NK-92 treated with Interleukin-12 subunit alpha and Interleukin-12 subunit beta, amount 100 ng/mL, for 24 hours (cell line): ENCODE measurements around the gene CFAP46.
"Not testable (repeated sequence)": the region's sequence is repeated elsewhere in the genome, so short reads cannot be mapped to it uniquely, and the experiment has no call there.

Experiments used
- DNase-seq: peaks from one replicate; lab custom pipeline; 2025; lab: John Stamatoyannopoulos, UW

CFAP46 gene

DNA sequence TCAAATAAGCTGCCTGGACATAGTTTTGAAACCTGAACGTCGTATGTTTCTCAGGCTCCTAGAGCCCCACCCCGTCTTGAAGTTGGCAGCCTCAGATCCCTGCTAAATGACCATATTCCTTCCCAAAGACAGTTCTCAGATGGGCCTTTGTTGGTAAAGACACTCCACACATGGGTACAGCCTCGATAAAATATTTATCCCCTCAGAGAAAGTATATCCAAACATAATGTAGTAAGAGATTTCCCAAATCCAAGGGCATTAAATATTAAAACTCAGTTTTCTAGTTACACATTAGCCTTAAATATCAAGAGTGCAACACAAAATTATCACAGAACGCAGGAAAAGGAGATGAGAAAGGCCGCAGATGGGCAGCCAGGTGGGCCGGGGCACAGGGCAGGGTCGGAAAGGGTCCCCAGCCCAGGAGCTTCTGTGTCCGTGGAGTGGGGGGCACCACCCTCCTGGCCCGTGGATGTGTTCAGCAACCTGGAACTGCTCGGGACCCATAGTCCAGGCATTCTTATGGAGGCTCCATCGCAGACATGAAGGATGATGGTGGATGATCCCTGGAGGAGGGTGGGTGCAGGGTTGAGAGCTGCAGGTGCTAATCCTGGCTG, 1.5 kb upstream of the CFAP46 start:
- DNase-seq: no peak

GRCh38 chr10:132943058-132943790, 854 bp upstream of the CFAP46 start:
- no peak for DNase-seq

DNA sequence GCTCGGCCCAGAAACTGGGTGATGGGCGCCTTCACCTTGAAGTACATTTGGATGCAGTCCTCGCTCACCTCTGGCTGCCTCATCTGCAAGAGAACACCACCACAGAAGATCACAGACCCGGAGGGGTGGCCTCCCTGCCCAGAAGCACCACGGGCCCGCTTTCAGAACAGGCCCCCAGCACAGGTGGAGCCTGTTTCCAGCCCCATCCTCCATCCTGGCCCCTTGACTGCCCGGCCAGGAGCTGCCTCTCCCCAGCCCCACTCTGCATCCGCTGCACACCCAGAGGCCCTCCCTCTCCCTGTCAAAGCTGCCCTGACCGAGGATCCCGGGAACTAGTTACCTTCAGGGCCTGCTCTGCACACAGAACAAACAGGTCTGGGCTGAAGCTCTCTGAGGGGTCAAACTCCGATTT, 724 bp downstream of the CFAP46 start:
- no peak for DNase-seq

DNA sequence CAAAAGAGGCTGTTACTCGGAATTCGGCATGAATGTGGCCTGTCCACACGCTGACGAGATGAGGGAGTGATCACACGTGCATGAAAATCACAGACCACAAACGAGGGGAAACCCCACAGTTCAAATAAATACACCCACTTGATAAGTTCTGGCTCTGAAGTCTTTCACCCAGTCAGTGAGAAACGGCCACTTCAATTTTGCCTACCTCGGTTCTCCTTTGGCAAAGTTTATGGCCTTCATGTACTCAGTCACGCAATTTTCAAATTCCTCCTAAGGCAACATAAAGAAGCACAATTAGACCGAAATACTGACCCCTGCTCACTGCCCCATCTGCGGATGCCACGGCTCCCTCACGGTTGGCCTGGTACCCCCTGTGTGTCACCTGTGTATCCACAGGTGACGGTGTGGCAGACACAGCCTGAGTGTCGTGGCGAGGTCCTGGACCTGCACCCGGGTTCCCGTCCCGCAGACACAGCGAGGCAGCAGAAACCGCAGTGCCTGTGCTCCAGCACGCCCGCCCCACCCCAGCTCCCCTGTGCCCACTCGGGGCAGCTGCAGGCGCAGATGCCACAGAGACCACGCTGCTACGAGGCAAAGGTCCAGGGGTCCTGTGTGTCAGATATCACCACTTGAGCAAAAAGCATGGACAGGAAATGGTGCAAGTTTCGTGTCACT, 1.4 kb downstream of the CFAP46 start:
- DNase-seq: no peak

GRCh38 chr10:132939957-132940790, 2.2 kb downstream of the CFAP46 start:
- no peak for DNase-seq

GRCh38 chr10:132939378-132939955, 2.9 kb downstream of the CFAP46 start:
- DNase-seq: no peak

DNA sequence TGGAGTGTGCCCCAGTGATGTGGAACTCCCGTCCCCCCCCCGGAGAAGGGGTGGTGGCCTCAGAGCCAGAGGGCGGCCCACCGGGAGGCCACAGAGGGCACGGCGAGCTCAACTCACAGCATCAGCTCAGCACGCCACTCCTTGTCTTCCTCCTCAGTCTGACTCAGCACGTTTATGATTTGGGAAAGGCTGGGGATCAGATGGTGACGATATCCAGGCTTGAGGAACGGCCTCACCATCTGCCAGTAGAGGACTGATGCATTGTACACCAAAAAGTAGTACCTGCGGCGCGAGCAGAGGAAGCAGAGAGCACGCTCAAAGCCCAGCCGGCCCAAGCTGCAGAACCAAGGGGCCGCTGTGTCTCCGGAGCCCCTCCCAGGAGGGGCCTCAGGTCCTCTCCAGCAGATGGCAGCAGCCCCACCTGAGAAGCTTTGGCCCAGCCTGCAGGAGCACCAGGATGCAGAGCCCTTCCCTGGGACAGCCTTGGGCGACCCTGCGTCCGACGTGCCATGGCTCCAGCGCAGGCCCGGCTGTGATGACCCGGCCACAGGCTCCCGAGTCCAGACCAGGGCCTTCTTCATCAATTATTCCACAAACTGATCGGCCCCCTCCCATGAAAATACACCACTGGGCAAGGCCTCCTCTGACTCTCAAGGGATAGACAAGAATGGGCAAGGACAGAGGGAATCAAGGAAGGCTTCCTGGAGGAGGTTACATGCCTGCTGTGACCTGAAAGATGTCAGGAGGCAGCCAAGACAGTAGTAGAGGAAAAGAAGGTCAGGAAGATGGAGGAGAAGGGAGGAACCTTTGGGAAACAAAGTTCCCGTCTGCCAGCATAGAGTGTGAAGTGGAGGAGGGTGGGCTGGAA, 3.7 kb downstream of the CFAP46 start:
- DNase-seq: no peak

DNA sequence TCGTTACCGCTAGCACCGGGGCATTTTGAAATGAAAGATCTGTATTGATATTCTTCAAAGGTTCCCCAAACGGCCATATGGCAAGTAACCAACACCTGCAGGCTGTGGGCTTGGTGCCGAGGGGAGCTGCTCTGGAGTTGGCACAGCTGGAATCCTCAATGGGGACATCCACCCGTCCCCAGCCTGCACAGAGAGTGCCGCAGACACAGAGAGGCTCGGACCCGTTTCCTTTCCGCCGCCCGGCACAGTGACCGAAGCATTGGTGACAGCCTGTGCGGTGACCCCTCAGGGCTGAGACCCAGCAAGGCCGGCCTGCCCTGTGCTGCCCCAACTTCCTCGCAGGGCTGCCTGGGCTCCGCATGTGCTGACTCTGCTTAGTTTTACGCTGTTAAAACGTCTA, 4.5 kb downstream of the CFAP46 start:
- no peak for DNase-seq

DNA sequence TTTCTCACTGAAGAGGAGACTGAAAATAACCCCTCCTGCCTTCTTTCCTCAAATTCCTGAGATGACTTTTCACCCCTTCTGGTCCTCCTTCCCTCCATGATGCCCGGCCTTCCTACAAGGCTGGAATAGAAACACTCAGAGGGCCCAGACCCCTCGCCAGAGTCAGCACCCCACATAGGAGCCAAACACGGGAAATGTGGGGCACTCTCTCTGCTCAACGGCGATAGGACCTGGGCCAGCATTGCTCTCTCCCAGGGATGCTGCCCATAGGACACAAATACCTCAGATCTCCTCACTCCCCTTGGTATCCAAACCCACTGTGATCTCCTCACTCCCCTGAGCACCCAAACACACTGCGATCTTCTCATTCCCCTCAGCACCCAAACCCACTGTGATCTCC, 7.4 kb downstream of the CFAP46 start:
- DNase-seq: no peak

DNA sequence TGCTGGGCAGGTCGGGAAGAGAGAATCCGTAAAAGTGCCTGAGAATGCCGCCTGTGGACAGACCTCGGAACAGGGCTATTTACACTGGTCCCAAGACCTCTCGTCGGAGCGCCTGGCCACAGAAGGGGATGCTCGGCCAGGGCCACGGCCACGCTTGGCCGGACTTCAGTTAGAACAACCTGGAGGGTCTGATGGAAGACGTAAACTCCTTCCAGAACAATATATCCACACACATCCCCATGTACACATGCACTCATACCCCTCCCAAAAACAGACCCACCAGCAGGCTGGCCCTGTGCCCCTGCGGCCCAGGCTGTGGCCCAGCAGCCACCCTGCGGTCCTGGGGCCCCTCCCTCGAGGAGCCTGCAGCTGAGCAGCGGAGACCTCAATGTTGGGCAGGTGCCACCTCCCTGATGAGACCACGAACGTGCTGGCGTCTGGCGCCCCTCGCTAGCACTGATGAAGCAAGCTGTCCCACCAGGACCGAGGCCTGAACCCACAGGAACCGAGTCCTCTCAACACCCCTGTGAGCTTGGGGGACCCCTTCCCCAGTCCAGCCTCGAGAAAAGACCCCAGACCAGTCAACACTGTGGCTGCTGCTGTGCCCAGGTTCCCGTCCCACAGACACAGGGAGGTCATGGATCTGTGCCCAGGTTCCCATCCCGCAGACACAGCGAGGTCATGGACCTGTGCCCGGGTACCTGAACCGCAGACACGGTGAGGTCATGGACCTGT, 8.9 kb downstream of the CFAP46 start:
- DNase-seq: no peak

DNA sequence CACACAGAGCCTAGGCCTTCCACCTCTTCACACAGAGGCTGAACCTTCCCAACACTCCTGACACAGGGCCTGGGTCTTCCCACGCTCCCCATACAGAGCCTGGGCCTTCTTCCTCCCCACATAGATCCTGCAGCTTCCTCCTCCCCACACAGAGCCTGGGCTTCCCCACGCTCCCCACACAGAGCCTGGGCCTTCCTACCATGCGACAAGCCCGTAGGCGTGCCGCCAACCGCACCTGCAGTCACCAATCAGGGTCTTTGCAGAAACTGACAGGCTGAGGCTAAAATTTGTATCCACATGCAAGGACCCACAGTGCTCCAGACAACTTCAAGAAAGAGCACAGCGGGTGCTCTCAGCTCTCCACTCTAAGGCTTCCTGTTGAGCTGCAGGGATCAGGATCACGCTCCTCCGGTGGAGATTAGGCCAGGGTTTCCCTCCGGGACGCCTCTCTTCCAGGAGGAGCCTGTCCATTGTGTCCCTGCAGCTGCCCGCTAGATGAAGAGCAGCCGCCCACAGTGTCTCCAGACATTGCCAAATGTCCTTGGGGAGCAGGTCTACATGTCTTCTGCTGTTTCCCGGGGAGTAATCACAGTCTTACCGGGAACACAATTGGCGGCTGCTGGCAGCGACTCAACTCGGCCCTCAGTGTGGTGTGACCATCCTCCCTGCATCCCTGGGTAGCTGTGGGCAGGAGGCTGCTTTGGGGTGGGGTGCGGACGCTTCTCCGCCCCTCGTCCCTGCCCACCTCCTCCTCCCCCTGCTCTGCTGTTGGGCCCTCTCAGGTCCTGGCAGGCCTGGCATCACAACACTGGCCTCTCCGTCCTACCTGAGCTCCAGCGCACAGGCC, 9.7 kb downstream of the CFAP46 start:
- no peak for DNase-seq

GRCh38 chr10:132931258-132932250, 10.8 kb downstream of the CFAP46 start:
- not testable (repeated sequence) for DNase-seq

DNA sequence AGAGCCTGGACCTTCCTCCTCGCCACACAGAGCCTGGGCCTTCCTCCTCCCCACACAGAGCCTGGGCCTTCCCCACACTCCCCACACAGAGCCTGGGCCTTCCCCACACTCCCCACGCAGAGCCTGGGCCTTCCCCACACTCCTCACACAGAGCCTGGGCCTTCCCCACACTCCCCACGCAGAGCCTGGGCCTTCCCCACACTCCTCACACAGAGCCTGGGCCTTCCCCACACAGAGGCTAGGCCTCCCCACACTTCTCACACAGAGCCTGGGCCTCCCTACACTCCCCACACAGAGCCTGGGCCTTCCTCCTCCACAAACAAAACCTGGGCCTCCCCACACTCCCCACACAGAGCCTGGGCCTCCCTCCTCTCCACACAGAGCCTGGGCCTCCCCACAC, 11.7 kb downstream of the CFAP46 start:
- DNase-seq: not testable (repeated sequence)

DNA sequence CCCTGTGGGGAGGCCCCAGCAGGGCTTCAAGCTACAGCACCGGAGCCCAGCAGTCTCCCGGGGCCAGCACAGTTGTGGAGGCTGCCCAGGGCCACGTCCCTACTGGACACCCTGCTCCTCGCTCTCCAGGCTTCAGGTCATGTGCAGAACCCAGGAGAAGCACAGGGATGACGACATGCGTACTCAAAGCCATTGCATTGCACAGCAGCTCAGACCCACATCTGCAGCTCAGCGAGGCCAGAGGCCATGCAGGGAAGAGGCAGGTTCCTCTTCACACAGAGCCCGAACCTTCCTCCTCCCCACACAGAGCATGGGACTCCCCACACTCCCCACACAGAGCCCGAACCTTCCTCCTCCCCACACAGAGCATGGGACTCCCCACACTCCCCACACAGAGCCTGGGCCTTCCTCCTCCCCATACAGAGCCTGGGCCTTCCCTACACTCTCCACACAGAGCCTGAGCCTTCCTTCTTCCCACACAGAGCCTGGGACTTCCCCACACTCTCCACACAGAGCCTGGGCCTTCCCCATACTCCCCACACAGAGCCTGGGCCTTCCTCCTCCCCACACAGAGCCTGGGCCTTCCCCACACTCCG, 12.3 kb downstream of the CFAP46 start:
- DNase-seq: no peak

DNA sequence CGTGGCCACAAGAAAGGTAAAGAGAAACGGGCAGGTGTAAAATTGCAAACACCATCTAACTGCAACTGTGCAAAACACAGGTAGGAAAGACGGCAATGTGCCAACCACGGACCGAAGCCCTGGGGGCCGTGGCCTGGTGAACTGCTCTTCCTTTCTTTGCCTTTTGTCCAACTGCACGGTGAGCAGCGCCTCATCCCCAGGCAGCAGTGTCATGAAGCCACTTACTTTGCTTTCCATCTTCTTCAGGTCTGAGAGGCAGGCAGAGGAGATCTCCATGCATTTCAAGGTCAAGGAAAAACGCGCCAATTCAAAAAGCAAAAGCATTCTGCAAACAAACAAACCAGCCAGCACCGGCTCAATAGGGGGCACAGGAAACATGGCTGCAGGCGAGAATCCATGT, 12.9 kb downstream of the CFAP46 start:
- no peak for DNase-seq

DNA sequence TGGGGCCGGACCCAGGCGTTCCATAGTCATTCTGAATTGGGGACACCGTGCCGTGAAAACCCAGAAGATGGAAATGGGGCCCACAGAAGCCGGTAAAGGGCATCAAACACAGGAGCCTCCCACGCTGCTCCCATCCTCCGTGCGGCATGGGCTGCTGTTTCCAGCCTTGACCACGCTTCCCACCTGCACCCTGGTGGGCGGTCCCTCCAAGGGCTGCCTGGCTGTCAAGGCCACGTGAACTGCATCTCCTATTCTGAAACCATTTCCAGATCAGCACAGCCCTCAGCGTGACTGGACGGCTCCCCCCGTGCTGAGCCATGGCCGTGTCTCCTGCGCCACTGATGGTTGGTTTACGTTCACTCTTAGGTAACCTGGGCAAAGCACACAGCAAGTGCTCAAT, 14.1 kb downstream of the CFAP46 start:
- no peak for DNase-seq

GRCh38 chr10:132927824-132928223, 14.5 kb downstream of the CFAP46 start:
- DNase-seq: no peak
